ENCODE data around the gene CD28. TPM values are rescaled to one million over a fixed set of nuclear protein-coding genes. Genes with fewer than 3 reads are reported as not detected.

CD28 gene
- total and polyA plus RNA-seq, 10 of the 15 experiments (the other 5 are each of a cell fraction or from before 2014, with no cell fraction given) = 0.03 to 0.23 (median 0.04) TPM; not detected in 7

GRCh38 chr2:203679401-203679800 is 27.0 kb upstream of the CD28 start:
- Histone ChIP-seq H2AFZ (ENCODE audit: control insufficient read depth, low read depth, low read length) (no peak overlapping the region), H3K27ac (ENCODE audit: control insufficient read depth, insufficient read depth) (no peak overlapping the region), H3K4me3 (no peak overlapping the region), H3K4me1 (ENCODE audit: control insufficient read depth, insufficient read depth, low read length) (peaks cover 1% of the 10 kb centered on the region; the same call in 1 of the 2 replicates), H3K79me2 (ENCODE audit: control insufficient read depth, insufficient read depth, low read length) (no peaks in the 10 kb centered on the region), H3K9me3 (replicated peaks; ENCODE audit: control insufficient read depth, insufficient read depth, low read length) (no peaks in the 10 kb centered on the region), H3K27me3 (replicated peaks in 1 of 2; ENCODE audit: control insufficient read depth in 2 of 2, insufficient read depth in 2 of 2, low read length in 1 of 2) (no peaks in the 10 kb centered on the region), H3K9ac (ENCODE audit: control insufficient read depth, insufficient read depth, low read length) (no peak overlapping the region), H4K20me1 (ENCODE audit: control insufficient read depth, insufficient read depth) (no peaks in the 10 kb centered on the region), H3K36me3 (ENCODE audit: control insufficient read depth in 2 of 2, insufficient read depth in 2 of 2, low read length in 1 of 2) (no peaks in the 10 kb centered on the region), H3K4me2 (ENCODE audit: control insufficient read depth, insufficient read depth) (no peak overlapping the region)
- POLR2A ChIA-PET = no interaction called here
- CTCF ChIA-PET = no interaction called here
- BruUV-seq (replicated peaks) = no TSS peak
- ATAC-seq = no peak
- SMC1A ChIA-PET (ENCODE audit: uncharacterized antibody, unreplicated experiment) = no interaction called here
- TF ChIP-seq PAX8 (IDR thresholded peaks at IDR 0.05) (no peak), NFYA (IDR thresholded peaks at IDR 0.05; ENCODE audit: borderline replicate concordance, low read depth, low read length) (no peak), SREBF1 (IDR thresholded peaks at IDR 0.05; ENCODE audit: low read length) (no peak), YBX1 (IDR thresholded peaks at IDR 0.05) (no peak), ZNF24 (IDR thresholded peaks at IDR 0.05) (no peak), CHD1 (IDR thresholded peaks at IDR 0.05; ENCODE audit: low read depth, low read length) (no peak), KAT2A (conservative IDR thresholded peaks at IDR 0.05; ENCODE audit: control insufficient read depth, low read depth, low read length) (no peak), POLR2AphosphoS2 (IDR thresholded peaks at IDR 0.05; ENCODE audit: low read depth, low read length) (no peak), TCF12 (IDR thresholded peaks at IDR 0.05; ENCODE audit: low read depth, low read length) (no peak), PML (IDR thresholded peaks at IDR 0.05; ENCODE audit: low read length) (no peak)
- TF ChIP-seq, protein P1, sequence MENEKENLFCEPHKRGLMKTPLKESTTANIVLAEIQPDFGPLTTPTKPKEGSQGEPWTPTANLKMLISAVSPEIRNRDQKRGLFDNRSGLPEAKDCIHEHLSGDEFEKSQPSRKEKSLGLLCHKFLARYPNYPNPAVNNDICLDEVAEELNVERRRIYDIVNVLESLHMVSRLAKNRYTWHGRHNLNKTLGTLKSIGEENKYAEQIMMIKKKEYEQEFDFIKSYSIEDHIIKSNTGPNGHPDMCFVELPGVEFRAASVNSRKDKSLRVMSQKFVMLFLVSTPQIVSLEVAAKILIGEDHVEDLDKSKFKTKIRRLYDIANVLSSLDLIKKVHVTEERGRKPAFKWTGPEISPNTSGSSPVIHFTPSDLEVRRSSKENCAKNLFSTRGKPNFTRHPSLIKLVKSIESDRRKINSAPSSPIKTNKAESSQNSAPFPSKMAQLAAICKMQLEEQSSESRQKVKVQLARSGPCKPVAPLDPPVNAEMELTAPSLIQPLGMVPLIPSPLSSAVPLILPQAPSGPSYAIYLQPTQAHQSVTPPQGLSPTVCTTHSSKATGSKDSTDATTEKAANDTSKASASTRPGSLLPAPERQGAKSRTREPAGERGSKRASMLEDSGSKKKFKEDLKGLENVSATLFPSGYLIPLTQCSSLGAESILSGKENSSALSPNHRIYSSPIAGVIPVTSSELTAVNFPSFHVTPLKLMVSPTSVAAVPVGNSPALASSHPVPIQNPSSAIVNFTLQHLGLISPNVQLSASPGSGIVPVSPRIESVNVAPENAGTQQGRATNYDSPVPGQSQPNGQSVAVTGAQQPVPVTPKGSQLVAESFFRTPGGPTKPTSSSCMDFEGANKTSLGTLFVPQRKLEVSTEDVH (IDR thresholded peaks at IDR 0.05; ENCODE audit: low read depth, partially characterized antibody) = no peak
- intact Hi-C loops (cut with micrococcal nuclease; ENCODE audit: unreplicated experiment) (no loop called here), in situ Hi-C loops (cut with MboI) (no loop called here)
- RAD21 ChIA-PET (ENCODE audit: unreplicated experiment) = no interaction called here
- FAIRE-seq = no peak
- no peak for DNase-seq (ENCODE audit: low read depth, low spot score)

All from GM12878 (cell line).